GM10266 (cell line): ENCODE measurements around the gene ITPKB.
A peak's percentile ranks its signal among the peaks of the same experiment; 100 is the strongest.

Source experiments
- DNase-seq: peaks from one replicate; pipeline ENCODE4 v3.0.0; 2012; ENCODE audit errors: extremely low spot score
- TF ChIP-seq, protein P1 (sequence below): IDR thresholded peaks from 2 replicates; pipeline ENCODE4 v1.5.1; 2012; ENCODE audit warnings: mild to moderate bottlenecking, low read depth; ENCODE audit not compliant: control insufficient read depth, insufficient read depth; ENCODE audit errors: missing control alignments

The ITPKB gene

GRCh38 chr1:226739696-226740065, 599 bp upstream of the ITPKB start:
- DNase-seq, result no peak
- TF ChIP-seq, protein P1, sequence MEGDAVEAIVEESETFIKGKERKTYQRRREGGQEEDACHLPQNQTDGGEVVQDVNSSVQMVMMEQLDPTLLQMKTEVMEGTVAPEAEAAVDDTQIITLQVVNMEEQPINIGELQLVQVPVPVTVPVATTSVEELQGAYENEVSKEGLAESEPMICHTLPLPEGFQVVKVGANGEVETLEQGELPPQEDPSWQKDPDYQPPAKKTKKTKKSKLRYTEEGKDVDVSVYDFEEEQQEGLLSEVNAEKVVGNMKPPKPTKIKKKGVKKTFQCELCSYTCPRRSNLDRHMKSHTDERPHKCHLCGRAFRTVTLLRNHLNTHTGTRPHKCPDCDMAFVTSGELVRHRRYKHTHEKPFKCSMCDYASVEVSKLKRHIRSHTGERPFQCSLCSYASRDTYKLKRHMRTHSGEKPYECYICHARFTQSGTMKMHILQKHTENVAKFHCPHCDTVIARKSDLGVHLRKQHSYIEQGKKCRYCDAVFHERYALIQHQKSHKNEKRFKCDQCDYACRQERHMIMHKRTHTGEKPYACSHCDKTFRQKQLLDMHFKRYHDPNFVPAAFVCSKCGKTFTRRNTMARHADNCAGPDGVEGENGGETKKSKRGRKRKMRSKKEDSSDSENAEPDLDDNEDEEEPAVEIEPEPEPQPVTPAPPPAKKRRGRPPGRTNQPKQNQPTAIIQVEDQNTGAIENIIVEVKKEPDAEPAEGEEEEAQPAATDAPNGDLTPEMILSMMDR, result no peak

DNA sequence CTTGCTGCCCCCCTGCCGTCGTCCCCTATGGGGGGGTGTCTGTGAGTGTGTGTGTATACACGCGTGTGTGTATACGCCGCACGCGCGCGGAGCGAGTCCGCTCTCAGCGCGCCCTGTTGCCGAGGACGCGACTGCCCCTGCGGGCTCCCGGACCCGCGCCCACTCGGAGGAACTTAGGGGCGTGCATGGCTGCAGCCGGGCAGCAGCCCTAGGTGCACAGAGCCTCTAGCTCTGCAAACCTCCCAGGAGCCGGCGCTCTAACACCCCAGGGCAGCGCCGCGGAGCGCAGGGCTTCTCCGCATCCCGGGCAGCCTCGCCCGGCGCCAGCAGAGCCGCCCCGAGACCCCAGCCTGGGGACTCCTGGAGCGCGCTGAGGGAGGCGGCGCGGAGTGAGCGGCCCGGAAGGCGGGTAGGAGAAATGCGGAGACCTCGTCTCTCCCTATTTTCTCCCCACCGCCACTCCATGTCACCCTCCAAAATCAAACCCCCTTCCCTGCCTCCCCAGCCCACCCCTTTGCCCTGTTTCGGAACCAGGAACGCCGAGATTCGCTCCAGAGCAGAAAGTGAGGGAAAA, 574 bp downstream of the ITPKB start:
- DNase-seq, result peak; percentile 56
- TF ChIP-seq, protein P1, result peak; percentile 34

DNA sequence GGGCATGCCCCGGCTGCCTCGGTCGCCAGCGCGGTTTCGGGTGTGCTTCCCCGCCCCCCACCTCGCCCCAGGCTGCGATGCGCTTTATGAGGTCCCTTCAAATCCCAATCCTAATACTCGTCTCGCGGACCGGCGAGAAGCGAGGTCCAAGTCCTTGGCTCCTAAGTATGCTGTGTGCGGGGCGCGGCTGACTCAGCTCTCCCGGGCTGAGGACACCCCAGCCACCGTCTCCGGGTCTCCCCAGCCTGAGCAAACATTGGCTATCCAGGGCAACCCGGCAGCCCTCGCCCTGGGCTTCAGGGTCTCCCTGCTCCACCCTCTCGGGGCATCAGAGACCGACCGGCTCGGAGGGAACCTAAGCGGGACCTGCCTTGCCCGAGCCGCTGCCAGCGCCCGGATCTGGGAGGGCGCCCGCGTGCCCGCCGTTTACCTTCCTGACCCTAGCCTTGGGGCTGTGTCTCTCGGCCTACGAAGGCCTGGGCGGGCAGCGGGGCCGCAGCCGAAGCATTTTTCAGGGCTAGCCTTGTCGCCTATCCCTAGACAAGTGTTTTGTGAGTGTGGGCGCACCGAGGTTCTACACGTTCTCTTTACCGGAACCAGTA, 1.2 kb downstream of the ITPKB start:
- TF ChIP-seq, protein P1, result no peak
- peak; percentile 52 for DNase-seq

DNA sequence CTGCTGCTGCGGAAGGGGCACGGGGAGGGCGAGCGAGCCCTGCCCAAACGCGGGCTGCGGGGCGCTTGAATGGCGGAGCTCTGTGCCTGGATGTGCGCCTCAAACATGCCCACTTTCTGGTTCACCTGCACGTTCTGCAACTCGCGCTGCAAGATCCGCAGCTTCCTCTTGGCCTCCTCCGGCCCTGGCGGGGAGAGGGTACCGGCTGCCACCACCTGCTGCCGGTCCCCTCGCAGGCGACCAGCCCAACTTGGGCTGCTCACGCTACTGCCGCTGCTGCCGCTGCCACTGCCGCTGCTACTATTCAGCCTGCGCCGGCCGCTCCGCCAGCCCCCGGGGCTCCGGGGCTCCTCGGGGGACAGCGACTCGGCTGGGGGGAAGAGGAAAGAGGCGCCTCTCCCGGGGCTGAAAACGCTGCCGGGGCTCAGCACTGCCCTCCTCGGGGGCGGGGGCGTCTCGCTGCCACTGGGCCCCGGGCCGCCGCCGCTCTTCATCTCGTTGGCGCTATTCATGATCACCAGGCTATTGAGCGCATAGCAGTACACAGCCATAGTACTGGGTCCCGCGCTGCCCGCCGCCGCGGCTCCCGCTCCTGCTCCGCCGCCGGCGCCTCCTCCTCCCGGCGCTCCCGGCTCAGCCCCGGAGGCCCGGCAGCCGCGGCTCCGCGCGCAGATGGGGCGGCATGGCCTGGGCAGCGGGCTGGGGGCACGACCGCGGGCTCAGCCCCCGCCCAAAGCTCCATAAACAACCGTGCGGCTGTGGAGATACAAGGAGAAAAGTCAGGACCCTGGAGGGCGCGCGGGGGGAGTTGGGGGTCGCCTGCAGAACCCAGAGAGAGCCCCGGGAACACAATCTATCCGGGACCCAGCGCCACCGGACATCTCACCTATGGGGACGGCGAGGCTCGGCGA, 1.9 kb downstream of the ITPKB start:
- TF ChIP-seq, protein P1, result peak; percentile 11
- peak; percentile 56 for DNase-seq

DNA sequence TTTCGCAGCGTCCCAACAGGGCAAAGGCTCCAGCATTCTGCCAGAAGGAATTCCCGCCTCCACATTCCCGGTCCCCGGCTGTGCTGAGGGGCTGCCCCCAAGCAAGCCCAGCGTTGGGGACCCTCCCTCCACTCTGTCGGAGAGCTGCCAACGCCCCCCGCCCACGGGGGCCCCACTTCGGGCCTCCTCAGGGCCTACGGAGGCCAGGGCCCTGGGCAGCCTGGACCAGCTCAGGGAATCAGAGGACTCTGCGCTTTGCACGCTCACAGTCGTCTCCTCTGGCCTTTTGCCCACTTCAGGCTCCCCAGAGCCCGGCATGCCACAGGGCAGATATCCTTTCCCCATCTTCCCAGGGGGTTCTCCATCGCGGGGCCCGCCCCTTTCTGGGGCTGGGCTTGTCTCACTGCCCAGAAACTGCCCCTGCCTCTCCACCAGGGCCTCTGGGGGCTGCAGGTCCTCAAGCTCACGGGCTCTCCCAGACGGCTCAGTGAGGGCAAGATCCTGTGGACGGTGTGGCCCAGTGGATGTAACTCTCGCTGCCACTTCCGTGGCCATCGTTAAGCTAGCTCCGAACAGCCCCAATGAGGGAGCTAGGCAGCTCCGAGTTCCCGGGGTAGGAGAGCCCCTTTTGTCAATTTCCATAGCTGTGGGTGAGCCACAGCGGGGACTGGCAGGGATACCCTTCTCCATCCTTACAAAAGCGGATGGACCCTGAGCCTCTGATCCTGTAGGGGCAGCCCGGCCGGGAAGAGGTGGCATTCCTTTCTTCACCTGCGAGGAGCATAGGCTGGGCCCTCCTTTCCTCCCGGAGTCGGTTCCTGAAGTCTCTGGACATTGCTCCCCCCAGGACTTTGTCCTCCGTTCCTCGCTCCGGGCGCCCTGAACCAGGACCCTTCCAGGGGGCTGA, 2.8 kb downstream of the ITPKB start:
- no peak for DNase-seq
- TF ChIP-seq, protein P1, result no peak

- TF ChIP-seq, protein P1, result no peak
- DNase-seq, result no peak
These were observed 3.5 kb downstream of the ITPKB start for GRCh38 chr1:226735576-226735975.
